GM19455 (cell line): ENCODE data around the gene ST6GAL1.
"Not testable (repeated sequence)": the region's sequence is repeated elsewhere in the genome, so short reads cannot be mapped to it uniquely, and the experiment has no call there.

Source experiments
- ATAC-seq: cut with Tn5 transposase; IDR thresholded peaks from one replicate; pipeline ENCODE4 v1.9.1; 2021; ENCODE audit not compliant: unreplicated experiment

Gene ST6GAL1

DNA sequence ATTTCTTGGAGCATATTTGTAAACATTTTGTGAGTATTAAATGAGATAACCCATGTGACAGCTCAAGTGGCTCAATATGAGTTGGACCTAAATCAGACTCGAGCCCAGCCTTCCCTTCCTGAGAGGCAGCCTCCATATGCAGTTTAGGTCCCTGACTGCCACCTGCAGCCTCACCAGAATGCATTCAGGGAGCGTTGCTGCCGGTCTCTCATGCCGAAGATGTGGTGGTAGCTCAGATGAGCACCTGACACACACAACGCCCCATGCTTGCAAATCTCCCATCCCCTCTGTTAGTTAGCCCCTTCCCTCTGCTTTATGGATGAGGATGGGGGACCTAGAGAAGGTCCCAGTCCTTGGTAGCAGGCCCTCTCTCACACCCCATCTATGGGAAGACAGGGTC lies 9.2 kb downstream of the ST6GAL1 start:
- no peak for ATAC-seq

DNA sequence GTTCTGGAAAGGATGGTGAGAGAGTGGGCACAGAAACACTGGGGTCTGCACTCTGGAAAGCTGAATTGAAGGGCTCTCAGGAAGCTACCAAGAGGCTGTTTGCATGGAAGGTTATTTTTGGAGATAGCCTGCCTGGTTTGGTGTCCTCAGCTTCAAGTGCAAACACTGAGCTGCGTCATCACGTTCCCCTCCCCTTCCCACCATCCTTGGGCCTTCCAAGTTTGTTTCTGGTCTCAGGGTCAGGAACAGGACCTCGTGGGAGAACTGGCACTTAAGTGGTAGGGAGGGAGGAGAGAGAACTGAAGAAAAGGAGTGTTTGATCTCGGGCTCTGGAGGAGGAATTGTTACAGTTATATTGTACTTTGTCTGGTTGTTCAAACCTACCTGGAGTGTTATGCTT lies 10.6 kb downstream of the ST6GAL1 start:
- ATAC-seq, result no peak

DNA sequence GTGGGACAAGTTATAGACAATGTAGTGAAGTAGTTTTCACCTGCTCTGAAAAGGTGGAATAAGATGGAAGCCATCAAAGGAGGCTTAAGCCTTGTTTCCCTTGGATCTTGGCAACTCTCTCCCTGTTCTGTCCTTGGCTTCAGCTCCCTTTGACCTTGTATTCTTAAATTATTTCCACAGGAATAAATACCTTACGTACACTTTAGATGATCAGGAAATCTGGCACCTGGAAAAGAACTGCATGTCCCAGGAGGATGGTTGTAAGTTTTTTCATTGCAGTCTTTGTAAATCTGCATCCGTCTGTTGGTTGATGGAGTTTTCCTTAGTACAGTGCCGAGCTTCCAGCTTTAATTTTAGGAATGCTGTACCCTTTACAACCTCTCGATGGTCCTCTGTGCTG lies 11.8 kb downstream of the ST6GAL1 start:
- no peak for ATAC-seq

DNA sequence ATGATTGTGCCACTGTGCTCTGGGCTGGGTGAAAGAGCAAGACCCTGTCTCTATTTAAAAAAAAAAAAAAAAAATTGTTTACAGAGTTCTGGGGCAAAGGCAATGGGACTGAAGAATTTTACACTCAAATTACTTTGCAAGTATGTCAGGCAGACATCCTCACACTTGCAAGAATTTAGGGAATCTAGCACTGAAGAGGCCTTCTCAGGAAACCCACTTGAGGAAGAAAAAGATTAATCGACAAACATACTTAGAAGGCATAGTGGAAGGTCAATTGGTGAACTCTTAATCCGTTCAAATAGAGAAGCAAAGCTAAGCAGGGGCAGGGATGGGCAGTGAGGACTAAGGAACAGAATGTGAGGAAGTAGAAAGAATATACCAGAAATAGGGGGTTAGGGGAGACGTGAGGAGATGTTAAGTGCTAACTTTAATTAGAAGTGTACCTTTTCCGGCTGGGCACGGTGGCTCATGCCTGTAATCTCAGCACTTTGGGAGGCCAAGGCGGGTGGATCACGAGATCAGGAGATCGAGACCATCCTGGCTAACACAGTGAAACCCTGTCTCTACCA lies 15.0 kb downstream of the ST6GAL1 start:
- ATAC-seq, result no peak

DNA sequence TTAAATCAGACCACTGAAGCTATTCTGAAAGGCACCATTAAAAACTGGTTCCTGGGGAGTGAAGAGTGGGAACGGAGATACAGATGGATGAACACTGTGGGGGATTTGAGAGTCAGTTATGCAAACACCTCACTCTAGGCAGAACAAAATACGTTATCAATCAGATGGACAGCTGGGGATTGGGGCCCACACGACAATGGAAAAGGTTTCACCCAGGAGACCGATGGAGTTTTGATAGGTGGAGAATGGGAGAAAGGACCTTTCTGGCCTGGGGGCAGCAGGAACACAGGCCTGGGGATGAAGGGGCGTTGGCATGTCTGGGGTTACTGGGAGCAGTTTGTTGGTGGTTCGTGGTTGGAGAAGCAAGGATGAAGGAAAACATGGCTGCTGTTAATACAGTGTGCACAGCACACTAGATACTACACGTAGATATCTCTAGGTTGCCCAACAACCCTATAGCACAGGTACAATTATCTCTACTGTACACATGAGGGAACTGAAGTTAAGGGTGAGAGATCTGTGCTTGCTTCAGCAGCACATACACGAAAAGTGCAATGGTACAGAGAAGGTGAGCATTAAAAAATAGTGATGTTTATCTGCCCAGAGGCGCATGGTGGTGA lies 16.5 kb downstream of the ST6GAL1 start:
- peak; percentile 75 for ATAC-seq

DNA sequence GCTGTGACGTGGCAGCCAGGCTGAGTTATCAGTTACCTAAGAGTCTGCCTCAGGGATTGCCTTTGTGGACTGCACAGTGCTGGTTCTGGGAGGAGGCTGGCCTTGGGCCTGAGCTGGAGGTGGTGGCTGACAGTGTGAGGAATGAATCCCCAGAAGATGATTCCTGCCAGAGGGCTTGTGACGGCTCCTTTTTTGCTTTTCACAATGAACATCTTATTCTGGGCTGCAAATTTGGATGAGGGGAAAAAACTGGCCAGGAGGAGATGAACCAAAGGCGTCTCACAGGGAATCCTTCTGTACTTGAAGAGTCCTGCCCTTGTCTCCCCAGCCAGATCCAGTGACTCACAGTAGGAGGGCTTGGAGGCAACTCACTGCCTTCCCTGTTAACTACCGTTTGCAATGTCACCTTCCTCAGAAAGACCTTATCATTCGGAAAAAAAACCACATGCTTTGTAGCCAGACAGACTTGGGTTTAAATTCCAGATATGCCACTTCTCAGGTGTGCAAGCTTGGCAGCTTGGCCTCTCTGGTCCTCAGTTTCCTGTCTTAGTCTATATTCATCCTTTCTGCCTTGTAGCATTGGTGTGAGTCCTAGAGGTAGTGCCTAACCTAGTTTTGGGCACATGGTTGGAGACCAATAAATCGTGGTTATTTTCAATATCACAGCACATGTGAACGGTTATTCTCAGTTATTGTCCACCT lies 19.1 kb downstream of the ST6GAL1 start:
- ATAC-seq, result no peak

DNA sequence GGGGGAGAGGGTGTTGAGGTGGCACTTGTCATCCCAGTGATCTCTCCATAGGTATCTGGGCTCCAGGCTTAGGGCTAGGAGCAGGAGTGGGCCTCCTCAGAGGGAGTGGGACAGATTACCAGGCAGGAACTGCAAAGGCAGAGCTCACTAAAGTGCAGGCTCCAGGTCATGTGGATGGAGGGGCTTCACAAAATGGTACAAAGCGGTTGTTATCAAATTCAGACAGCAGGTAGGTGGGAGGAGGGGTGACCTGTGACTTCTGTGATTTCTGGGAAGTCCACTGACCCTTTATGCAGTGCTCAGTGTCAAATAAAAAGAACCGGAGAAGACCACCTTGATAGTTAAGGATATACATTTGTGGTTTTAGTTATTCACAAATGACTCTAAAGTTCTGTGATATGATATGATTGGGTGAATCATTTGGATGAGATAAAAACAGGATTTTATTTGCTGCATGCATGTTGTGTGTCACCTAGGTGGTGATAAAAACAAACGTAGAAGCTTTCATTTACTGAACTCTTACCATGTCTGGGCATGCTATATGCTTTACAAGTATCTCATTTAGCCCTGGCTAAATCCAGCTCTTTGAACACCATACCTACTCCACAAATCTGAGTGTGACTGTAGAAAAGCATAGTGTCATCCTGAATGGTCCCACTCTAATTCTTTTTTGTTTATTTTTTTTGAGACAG lies 20.2 kb downstream of the ST6GAL1 start:
- no peak for ATAC-seq

DNA sequence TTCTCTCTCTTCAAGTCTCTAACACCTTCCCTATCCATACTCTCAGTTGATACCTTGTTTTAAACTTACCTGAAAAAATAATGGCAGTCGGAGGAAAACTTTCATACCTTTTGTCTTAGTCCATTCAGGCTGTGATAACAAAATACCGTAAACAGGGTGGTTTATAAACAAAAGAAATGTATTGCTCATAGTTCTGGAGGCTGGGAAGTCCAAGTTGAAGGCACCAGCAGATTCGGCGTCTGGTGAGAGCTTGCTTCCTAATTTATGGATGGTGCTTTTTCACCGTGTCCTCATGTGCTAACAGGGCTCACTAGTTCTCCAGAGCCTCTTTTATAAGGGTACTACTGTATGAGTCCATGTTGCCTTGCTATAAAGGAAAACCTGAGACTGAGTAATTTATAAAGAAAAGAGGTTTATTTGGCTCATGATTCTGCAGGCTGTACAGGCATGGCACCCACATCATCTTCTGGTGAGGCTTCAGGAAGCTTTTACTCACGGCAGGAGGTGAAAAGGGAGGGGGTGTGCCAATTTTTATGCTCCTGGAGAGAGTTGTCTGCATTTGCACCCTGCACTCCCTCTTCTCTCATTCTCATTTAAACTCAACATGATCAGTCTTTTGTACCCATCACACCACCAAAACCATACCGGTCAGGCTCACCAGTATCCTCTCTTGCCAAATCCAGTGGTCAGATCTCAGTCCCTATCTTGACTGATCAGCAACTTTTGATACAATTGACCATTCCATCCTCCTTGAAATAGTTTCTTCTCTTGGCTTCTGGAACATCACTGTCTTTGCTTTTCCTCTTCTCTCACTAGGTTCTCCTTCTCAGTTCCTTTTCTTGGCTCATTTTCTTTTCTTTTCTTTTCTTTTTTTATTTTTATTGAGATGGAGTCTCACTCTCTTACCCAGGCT lies 21.6 kb downstream of the ST6GAL1 start:
- no peak for ATAC-seq

DNA sequence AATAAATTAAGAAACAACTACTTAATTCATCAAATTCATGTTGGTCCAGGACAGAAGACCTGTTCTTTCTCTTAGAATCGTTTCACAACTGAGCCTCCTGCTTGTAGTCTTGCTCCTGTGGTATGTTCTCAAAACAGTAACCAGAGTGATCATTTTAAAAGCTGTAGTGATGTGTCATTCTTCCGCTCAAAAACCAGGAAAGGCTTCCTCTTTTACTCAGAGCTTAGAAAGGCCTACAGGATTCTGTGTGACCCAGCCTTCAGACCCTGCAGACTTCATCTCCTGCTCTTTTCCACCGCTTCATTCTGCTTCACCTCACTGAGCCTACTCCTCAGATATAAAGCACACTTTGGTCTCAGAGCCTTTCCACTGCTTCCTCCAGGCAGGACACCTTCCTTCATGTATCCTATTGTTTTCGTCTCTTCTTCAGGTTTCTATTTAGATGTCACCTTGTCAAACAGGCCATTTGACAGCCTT lies 22.7 kb downstream of the ST6GAL1 start:
- ATAC-seq, result no peak

DNA sequence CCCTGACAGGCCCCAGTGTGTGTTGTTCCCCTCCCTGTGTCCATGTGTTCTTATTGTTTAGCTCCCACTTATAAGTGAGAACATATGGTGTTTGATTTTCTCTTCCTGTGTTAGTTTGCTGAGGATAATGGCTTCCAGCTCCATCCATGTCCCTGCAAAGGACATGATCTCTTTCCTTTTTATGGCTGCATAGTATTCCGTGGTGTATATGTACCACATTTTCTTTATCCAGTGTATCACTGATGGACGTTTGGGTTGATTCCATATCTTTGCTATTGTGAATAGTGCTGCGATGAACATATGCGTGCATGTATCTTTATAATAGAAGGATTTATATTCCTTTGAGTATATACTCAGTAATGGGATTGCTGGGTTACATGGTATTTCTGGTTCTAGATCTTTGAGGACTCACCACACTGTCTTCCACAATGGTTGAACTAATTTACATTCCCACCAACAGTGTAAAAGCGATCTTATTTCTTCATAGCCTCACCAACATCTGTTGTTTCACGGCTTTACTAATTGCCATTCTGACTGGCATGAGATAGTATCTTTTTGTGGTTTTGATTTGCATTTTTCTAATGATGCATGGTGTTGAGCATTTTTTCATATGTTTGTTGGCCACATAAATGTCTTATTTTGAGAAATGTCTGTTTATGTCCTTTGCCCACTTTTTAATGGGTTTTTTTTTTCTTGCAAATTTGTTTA lies 23.8 kb downstream of the ST6GAL1 start:
- ATAC-seq, result not testable (repeated sequence)

DNA sequence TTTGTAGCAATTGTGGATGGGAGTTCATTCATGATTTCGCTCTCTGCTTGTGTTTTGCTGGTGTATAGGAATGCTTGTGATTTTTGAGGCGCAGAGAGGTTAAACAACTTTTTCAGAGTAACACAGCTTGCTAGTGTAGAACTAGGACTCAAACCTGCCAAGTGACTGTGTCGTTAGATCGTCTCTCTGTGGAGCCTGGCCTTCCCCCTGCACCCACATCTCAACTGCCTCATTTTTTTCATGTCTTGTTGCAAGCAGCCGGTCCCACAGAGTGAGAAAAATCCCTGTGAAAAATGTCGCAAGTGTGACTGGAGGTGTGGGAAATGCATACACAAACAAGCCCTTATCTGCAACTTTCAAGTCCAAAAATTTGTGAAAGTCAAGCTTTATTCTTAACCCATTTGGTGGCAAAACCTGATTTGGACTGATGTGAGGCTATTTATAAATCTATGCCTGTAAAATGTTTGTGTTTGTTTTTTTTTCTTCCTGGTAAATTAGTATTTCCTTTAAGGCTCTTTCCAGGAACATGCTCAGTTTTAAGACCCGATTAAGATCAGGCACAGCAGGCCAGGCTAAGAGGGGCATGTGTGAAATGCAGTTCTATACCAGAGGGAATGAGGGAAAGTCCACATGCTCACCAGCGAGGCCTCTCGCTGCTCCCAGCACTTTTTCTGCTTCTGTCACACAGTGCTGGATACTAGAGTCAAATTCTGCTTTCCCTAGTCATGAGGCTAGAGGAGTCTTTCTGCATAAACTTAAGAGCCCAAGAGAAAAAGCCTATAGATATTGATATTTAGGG lies 25.8 kb downstream of the ST6GAL1 start:
- no peak for ATAC-seq

DNA sequence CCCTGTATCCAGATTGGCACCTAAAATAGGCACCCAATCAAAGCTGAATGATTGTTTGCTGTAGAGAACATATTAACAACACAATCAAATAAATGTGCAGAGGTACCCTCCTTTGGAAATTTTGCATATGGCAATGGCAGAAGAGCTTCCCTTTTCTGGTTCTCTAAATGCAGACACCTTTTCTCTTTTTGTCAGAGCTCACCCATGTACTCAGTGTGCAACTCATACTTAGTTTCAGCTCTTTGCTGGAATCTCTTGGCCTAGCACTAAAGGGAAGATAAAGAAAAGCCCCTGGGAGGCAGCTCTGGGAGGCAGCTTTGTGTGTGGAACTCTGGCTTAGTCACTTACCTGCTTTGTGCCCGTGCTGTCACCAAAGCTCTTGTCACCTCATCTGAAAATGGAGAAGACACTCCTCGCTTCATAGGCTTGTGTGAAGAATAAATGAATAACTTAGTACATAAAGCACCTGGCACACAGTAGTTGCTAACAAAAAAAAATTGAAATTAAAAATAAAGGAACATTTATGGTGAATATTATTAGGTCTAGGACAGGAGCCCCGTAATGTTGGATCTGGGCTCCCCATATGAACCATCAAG lies 28.8 kb downstream of the ST6GAL1 start:
- no peak for ATAC-seq

DNA sequence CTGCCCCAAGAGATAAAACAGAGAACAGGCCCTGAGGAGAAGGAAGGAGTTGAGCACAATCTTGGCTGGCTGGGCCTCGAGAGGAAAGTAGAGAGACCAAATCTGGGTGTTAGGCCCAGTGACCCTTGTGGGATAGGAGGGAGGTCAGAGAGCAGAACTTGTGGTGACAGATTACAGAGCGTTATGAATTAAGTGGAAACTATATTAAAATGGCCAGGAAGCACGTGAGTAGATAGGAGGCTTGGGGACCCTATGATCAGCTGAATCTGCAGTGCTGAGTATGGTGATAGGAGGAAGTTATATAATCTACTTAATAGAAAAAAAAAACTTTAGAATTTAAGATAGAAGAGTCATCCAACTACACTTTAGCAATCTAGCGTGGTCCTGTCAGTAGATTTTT lies 30.0 kb downstream of the ST6GAL1 start:
- ATAC-seq, result no peak

DNA sequence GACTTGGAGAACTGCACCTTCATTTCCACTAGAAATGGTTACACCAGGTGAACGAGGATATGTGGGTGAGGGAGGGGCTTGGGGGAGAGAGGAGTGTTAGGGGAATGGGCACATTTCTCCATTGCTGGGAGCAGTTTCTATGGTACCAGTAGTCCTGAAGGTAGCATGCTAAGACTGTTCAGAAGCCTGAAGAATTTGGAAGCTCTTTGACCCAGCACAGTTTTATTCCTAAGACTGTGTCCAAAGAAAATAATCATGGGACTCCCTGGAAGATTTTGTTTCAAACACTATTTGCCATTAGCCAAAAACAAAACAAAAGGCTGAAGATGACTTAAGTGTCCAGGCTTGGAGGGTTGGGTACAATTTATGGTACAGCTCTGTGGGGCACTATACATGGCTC lies 32.1 kb downstream of the ST6GAL1 start:
- no peak for ATAC-seq

DNA sequence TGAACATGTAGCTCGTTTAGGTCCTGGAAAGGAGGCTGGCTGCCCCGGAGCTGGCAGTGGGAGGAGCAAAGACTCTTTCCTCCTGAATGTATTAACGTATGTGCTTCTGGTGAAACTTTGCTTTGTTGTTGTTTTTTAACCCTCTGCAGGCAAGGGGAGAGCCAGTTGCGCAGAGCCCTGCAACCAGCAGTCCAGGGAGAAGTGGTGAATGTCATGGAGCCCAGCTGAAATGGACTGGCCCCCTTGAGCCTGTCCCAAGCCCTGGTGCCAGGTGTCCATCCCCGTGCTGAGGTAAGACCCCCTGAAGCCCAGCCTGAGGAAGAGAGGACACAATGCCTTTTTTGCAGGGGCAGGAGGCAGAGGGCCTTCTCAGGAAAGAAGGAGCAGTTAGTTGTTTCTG lies 33.3 kb downstream of the ST6GAL1 start:
- no peak for ATAC-seq

DNA sequence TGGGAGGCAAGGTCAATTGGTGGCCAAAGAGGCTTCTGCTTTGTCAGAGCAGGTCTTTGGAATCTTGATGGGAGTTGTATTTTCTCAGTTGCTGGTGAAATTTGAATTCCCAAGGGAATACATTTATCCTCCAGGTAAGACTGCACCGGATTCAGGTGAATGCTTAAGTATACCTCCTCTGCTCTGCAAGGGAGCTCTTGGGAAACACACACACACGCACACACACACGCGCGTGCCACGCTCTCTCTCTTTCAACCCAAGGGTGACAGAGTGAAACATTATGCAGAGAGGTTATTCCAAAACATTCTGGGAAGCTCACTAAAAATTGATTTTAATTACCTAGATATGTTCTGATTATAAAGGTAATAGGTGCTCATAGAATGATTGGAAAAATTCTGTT lies 33.7 kb downstream of the ST6GAL1 start:
- ATAC-seq, result no peak

DNA sequence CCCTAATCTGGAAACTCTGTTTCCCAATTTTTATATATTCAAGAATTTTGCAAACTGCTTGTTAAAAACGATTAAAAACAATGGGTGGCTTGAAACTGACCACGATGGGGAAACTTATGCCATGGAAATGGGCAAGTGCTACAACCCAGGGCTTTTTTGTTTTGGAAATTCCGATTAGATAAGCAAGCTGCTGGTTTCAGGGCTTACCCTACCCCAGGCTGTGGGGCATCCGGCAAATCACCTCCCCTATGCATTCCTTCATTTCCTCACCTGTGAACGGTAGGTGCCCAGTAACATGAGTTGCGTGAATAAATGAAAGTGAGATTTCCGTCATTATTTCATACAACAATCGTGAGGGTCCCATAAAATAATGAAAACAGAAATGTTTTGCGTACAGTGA lies 34.3 kb downstream of the ST6GAL1 start:
- no peak for ATAC-seq

DNA sequence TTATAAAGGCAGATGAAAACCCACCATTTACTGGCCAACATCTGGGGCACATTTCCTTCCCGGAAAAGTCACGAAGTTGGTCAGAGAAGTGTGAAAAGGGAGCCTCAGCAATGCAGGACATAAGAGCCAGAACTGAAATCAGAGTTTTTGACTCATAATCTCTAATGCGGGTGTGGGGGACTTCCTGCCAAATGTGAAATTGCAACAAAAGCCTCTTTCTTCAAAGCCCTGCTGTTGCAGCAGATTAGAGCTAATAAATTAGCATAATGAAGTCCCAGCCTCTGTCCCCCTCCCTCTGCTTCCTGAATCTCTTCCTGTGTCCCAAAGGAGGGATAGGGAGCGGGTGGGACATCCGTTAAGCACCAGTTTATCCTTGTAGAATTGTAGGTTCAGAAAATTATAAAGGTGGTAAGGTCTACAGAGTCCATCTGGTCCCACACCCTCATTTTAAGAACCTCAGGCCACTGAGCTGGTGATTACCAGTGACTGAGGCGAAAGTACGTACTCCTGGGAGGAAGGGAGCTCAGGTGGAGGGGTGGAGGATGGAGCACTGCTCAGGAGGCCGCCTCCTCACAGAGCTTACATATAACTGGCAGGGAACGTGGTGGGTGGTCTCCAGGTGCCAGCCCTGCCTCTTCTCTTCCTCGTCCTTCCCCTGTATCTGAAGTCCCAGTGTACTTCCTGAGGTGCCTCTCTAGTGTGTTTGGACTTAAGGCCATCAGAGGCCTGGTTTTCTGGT lies 35.0 kb downstream of the ST6GAL1 start:
- ATAC-seq, result peak; percentile 70
